K562 (cell line): ENCODE results near the gene TJP3. TPM values are rescaled to one million over a fixed set of nuclear protein-coding genes. Genes with fewer than 3 reads are reported as not detected.

Experiments
- ATAC-seq: fragments of 200-7000 bp; cut with Tn5 transposase; 3 replicates; pipeline ENCODE4 v1.9.1; 2020; ENCODE audit warnings: moderate library complexity
- BruUV-seq: library from RNA; stranded (reverse); fragments of 400-500 nt; replicated peaks from 2 replicates; lab custom pipeline; 2021; lab: Mats Ljungman, UMichigan
- CTCF ChIA-PET: fragments of 300-600 bp; formaldehyde crosslinking; extraction: SDS; loops from one replicate; lab custom pipeline; 2021; ENCODE audit warnings: low intra/inter-chr PET ratio; lab: Yijun Ruan, JAX
- POLR2A ChIA-PET: fragments of 300-600, 350-650 bp; sonication (Branson Sonifier 250); formaldehyde crosslinking; extraction: SDS; loops from one replicate; lab custom pipeline; 2021; ENCODE audit warnings: antibody characterized with exemption, inconsistent platforms; lab: Yijun Ruan, JAX
- DNase-seq, 4 experiments: peaks; one replicate each; pipeline versions ENCODE4 v3.0.0 to v3.0.0-alpha.2; 2011 to 2018; ENCODE audit warnings: low spot score in 3 of 4, mixed read lengths in 3 of 4; ENCODE audit errors: extremely low read depth in 1 of 4
- FAIRE-seq: peaks from 2 replicates; lab custom pipeline; 2011; peaks lifted over from hg19 to GRCh38; lab: Jason Lieb, UNC
- H2AFZ ChIP-seq: 2 replicates; pipeline ENCODE4 v1.6.0; 2011; ENCODE audit warnings: low read depth, low read length, control low read depth, inconsistent platforms
- H3K27ac ChIP-seq: fragments of 200-600 bp; 3 replicates; pipeline ENCODE4 v1.8.0; 2011; ENCODE audit warnings: low read depth, mild to moderate bottlenecking, control low read depth, inconsistent platforms, low read length, moderate library complexity, mixed read lengths; ENCODE audit errors: extremely low read depth
- H3K27me3 ChIP-seq, 2 experiments: fragments of 300-600 bp in 1 of 2; 2 replicates in 1 of 2; 3 replicates in 1 of 2; pipeline versions ENCODE4 v1.6.0 to v1.8.0; 2011; ENCODE audit warnings: inconsistent platforms in 2 of 2, low read length in 2 of 2, mild to moderate bottlenecking in 1 of 2, mixed read lengths in 1 of 2, moderate library complexity in 1 of 2; ENCODE audit not compliant: control insufficient read depth in 2 of 2, insufficient read depth in 2 of 2
- H3K36me3 ChIP-seq: fragments of 300-600 bp; 3 replicates; pipeline ENCODE4 v1.8.0; 2011; ENCODE audit warnings: mild to moderate bottlenecking, low read length, inconsistent platforms; ENCODE audit not compliant: control insufficient read depth, insufficient read depth
- H3K4me1 ChIP-seq, 2 experiments: fragments of 200-600 bp in 1 of 2; replicated peaks in 1 of 2; 2 replicates in 1 of 2; 3 replicates in 1 of 2; pipeline versions ENCODE4 v1.5.1 to v1.8.0; 2011; ENCODE audit warnings: inconsistent platforms in 2 of 2, low read length in 2 of 2, mild to moderate bottlenecking in 1 of 2, mixed read lengths in 1 of 2, moderate library complexity in 1 of 2; ENCODE audit not compliant: control insufficient read depth in 2 of 2, insufficient read depth in 2 of 2
- H3K4me2 ChIP-seq: 2 replicates; pipeline ENCODE4 v1.6.1; 2011; ENCODE audit warnings: low read length, control low read depth, inconsistent platforms, mixed read lengths; ENCODE audit not compliant: insufficient read depth
- H3K4me3 ChIP-seq: fragments of 200-600 bp; sonication (generic), shearing (Covaris generic); 2 replicates; pipeline ENCODE4 v1.5.1; 2016; ENCODE audit warnings: control low read depth, inconsistent platforms
- H3K79me2 ChIP-seq: fragments of 200-600 bp; 3 replicates; pipeline ENCODE4 v1.8.0; 2011; ENCODE audit warnings: low read length, inconsistent platforms; ENCODE audit not compliant: control insufficient read depth, insufficient read depth
- H3K9ac ChIP-seq, 2 experiments: 2 replicates each; pipeline versions ENCODE4 v1.6.0 to v1.6.1; 2011; ENCODE audit warnings: low read depth in 2 of 2, low read length in 2 of 2, control low read depth in 1 of 2, inconsistent platforms in 1 of 2, mild to moderate bottlenecking in 1 of 2, mixed read lengths in 1 of 2; ENCODE audit not compliant: insufficient read depth in 1 of 2
- H3K9me1 ChIP-seq: one replicate; pipeline ENCODE4 v1.6.0; 2011; ENCODE audit warnings: inconsistent platforms, mild to moderate bottlenecking, low read length, moderate library complexity; ENCODE audit not compliant: control insufficient read depth, insufficient read depth
- H3K9me3 ChIP-seq: replicated peaks from 2 replicates; pipeline ENCODE4 v1.5.1; 2011; ENCODE audit warnings: low read depth, low read length, inconsistent platforms; ENCODE audit not compliant: control insufficient read depth, insufficient read depth
- H4K20me1 ChIP-seq: replicated peaks from 2 replicates; pipeline ENCODE4 v1.6.1; 2011; ENCODE audit warnings: low read length, inconsistent platforms, mixed read lengths; ENCODE audit not compliant: control insufficient read depth, insufficient read depth
- CREM ChIP-seq: IDR thresholded peaks from 2 replicates; pipeline ENCODE4 v1.6.1; 2014; ENCODE audit warnings: antibody characterized with exemption, low read depth
- E2F3 ChIP-seq: fragments of 250-450 bp; sonication (Bioruptor Pico); IDR thresholded peaks from 2 replicates; pipeline ENCODE4 v1.4.0; 2020; ENCODE audit warnings: mild to moderate bottlenecking
- JUND ChIP-seq, 2 experiments: IDR thresholded peaks; 2 replicates in 1 of 2; 3 replicates in 1 of 2; pipeline ENCODE4 v1.6.1; 2011; ENCODE audit warnings: borderline replicate concordance in 2 of 2, low read depth in 2 of 2, low read length in 2 of 2, improper control_type of control experiment in 1 of 2, missing biosample characterization in 1 of 2, missing genetic modification characterization in 1 of 2, missing genetic modification reagents in 1 of 2
- NFXL1 ChIP-seq: fragments of 450-650 bp; formaldehyde crosslinking; IDR thresholded peaks from 2 replicates; pipeline ENCODE4 v1.4.0; 2021; ENCODE audit warnings: mild to moderate bottlenecking
- WHSC1 ChIP-seq: IDR thresholded peaks from one replicate; pipeline ENCODE4 v1.6.1; 2012; ENCODE audit warnings: low read length, control low read depth, inconsistent platforms
- ZSCAN29 ChIP-seq: fragments of 450-650 bp; IDR thresholded peaks from 2 replicates; pipeline ENCODE4 v1.6.1; 2017
- WGBS: fragments of 100-300 bp; shearing (Covaris generic); methylation state at CpG from one replicate; pipeline ENCODE4 v1.1.6; 2016; ENCODE audit warnings: low coverage, mixed read lengths; ENCODE audit not compliant: insufficient coverage; ENCODE audit errors: missing lambda C conversion rate; 5-methylcytosine and 5-hydroxymethylcytosine counted together
- in situ Hi-C: fragments of 300-500 bp; cut with MboI; formaldehyde crosslinking; loops from 4 replicates; pipeline ENCODE4 v1.15.0; 2018; ENCODE audit warnings: inconsistent platforms, mixed read lengths
- intact Hi-C: fragments of 100-400 bp; cut with micrococcal nuclease; formaldehyde crosslinking; loops from 2 replicates; pipeline ENCODE4 v1.14.2; 2022
- polyA plus RNA-seq, 8 experiments: library from polyadenylated mRNA; depleted of rRNA in 4 of 8; stranded (reverse) in 5 of 8; unstranded in 3 of 8; fragments of >200 nt; fragmentation: Nextera tagmentation in 2 of 8; fragmentation: Illumina TruSeq in 1 of 8; extraction: Ambion mirVana in 2 of 8; extraction: Trizol in 1 of 8; gene quantifications; 2 replicates each; pipeline versions ENCODE4 v1.2.1 to v1.2.3, GENCODE V29; 2011 to 2014; ENCODE audit warnings: inconsistent platforms in 1 of 8, missing spikeins in 1 of 8
- total RNA-seq, 7 experiments: library from RNA; depleted of rRNA in 6 of 7; stranded (reverse); fragments of >200 nt in 6 of 7; fragmentation: Illumina TruSeq in 2 of 7; extraction: Trizol in 2 of 7; gene quantifications; 2 replicates each; pipeline versions ENCODE4 v1.2.1 to v1.2.3, GENCODE V29; 2011 to 2021; ENCODE audit warnings: low replicate concordance in 1 of 7
- TF ChIP-seq, protein P1 (sequence below): fragments of 450-650 bp; IDR thresholded peaks from 2 replicates; pipeline ENCODE4 v1.6.1; 2016
- TF ChIP-seq, protein P2 (sequence below): fragments of 200-800 bp; sonication (Bioruptor generic); IDR thresholded peaks from 2 replicates; pipeline ENCODE4 v1.6.1; 2017; ENCODE audit warnings: missing genetic modification characterization, missing compliant biosample characterization
- TF ChIP-seq, protein P3 (sequence below): sonication (generic); formaldehyde crosslinking; IDR thresholded peaks from 2 replicates; pipeline ENCODE4 v1.8.1; 2023; ENCODE audit warnings: mild to moderate bottlenecking, missing genetic modification reagents
- TF ChIP-seq, protein P4 (sequence below): fragments of 450-650 bp; IDR thresholded peaks from 2 replicates; pipeline ENCODE4 v1.6.1; 2018; ENCODE audit not compliant: partially characterized antibody

TJP3 gene
- total and polyA plus RNA-seq, 9 of the 15 experiments (the other 6 are each of a cell fraction or from before 2014, with no cell fraction given): 0.11 to 2.4 (median 0.57) TPM; not detected in 1

DNA sequence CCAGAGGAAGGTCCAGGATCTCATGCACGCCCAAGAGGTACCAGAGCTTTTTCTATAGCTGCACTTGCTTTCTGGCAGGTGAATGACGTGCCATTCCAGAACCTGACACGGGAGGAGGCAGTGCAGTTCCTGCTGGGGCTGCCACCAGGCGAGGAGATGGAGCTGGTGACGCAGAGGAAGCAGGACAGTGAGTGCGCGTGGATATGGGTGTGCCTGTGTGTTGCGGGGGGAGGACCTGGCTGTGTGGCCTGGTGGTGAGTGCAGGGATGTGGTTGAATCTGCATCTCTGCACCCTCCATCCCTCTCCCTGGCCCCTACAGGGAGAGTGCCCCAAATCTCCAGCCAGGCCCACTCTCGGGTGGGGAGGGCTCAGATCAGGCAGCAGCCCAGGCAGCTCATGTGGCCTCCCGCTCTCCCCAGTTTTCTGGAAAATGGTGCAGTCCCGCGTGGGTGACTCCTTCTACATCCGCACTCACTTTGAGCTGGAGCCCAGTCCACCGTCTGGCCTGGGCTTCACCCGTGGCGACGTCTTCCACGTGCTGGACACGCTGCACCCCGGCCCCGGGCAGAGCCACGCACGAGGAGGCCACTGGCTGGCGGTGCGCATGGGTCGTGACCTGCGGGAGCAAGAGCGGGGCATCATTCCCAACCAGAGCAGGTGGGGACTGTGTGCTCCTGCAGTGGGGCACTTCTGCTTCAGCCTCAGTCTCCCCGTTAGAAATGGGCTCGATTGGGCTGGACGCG lies 30.5 kb downstream of the TJP3 start:
- intact Hi-C loops (no loop called here), in situ Hi-C loops (no loop called here)
- no peaks in the 10 kb centered on the region for H3K9me1 ChIP-seq
- ATAC-seq (peak; percentile 57; the same call in 2 of the 3 replicates), FAIRE-seq (no peak), DNase-seq (peak in 2 of 4 experiments; percentile 52 to 53)
- POLR2A ChIA-PET: interaction anchor here (0.7 to 1.5 kb wide), 3 partner anchors 11 to 130 kb away, joined by 3 to 5 read pairs (median 4); partner anchors contain the start of genes APBA3 and MRPL54
- peaks cover 0 to 9% of the 10 kb centered on the region in 2 experiments; a peak in 2 of 5 replicates for H3K27me3 ChIP-seq
- H3K27ac ChIP-seq: no peak overlapping the region
- H3K36me3 ChIP-seq: no peaks in the 10 kb centered on the region
- H3K9me3 ChIP-seq: 0 out of 2 replicates have a peak, but pooled peaks cover 4% of the 10 kb centered on the region
- peaks cover 4 to 26% of the 10 kb centered on the region in 2 experiments; a peak in 3 of 5 replicates for H3K4me1 ChIP-seq
- H4K20me1 ChIP-seq: no peaks in the 10 kb centered on the region; the same call in 1 of the 2 replicates
- peak overlapping the region in 1 of 2 experiments; percentile 60; a peak in 2 of 4 replicates for H3K9ac ChIP-seq
- CTCF ChIA-PET: no interaction called here
- BruUV-seq: no TSS peak
- H3K79me2 ChIP-seq: no peaks in the 10 kb centered on the region
- 54% methylated on average over 32 of the region's 32 CpGs for WGBS
- no peak overlapping the region for H3K4me2 ChIP-seq
- no peak overlapping the region for H3K4me3 ChIP-seq
- 0 out of 2 replicates have a peak, but pooled peaks have one; percentile 45 for TF ChIP-seq CREM
- TF ChIP-seq, protein P1, sequence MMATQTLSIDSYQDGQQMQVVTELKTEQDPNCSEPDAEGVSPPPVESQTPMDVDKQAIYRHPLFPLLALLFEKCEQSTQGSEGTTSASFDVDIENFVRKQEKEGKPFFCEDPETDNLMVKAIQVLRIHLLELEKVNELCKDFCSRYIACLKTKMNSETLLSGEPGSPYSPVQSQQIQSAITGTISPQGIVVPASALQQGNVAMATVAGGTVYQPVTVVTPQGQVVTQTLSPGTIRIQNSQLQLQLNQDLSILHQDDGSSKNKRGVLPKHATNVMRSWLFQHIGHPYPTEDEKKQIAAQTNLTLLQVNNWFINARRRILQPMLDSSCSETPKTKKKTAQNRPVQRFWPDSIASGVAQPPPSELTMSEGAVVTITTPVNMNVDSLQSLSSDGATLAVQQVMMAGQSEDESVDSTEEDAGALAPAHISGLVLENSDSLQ: 0 out of 2 replicates have a peak, but pooled peaks have one; percentile 15
- TF ChIP-seq JUND (IDR thresholded peaks at IDR 0.05; ENCODE audit: borderline replicate concordance, low read depth, low read length): no peak
- TF ChIP-seq JUND (tag; IDR thresholded peaks at IDR 0.05; ENCODE audit: borderline replicate concordance, low read depth, low read length): no peak
- TF ChIP-seq, protein P2, sequence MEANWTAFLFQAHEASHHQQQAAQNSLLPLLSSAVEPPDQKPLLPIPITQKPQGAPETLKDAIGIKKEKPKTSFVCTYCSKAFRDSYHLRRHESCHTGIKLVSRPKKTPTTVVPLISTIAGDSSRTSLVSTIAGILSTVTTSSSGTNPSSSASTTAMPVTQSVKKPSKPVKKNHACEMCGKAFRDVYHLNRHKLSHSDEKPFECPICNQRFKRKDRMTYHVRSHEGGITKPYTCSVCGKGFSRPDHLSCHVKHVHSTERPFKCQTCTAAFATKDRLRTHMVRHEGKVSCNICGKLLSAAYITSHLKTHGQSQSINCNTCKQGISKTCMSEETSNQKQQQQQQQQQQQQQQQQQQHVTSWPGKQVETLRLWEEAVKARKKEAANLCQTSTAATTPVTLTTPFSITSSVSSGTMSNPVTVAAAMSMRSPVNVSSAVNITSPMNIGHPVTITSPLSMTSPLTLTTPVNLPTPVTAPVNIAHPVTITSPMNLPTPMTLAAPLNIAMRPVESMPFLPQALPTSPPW (CRISPR knock-in tag): peak; percentile 58; the same call in 1 of the 2 replicates
- TF ChIP-seq E2F3 (CRISPR knock-in tag): no peak
- TF ChIP-seq WHSC1: no peak
- TF ChIP-seq ZSCAN29: no peak
- TF ChIP-seq, protein P3, sequence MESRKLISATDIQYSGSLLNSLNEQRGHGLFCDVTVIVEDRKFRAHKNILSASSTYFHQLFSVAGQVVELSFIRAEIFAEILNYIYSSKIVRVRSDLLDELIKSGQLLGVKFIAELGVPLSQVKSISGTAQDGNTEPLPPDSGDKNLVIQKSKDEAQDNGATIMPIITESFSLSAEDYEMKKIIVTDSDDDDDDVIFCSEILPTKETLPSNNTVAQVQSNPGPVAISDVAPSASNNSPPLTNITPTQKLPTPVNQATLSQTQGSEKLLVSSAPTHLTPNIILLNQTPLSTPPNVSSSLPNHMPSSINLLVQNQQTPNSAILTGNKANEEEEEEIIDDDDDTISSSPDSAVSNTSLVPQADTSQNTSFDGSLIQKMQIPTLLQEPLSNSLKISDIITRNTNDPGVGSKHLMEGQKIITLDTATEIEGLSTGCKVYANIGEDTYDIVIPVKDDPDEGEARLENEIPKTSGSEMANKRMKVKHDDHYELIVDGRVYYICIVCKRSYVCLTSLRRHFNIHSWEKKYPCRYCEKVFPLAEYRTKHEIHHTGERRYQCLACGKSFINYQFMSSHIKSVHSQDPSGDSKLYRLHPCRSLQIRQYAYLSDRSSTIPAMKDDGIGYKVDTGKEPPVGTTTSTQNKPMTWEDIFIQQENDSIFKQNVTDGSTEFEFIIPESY (CRISPR knock-in tag): peak; percentile 45; the same call in 1 of the 2 replicates
- TF ChIP-seq NFXL1 (CRISPR knock-in tag): no peak
- TF ChIP-seq, protein P4, sequence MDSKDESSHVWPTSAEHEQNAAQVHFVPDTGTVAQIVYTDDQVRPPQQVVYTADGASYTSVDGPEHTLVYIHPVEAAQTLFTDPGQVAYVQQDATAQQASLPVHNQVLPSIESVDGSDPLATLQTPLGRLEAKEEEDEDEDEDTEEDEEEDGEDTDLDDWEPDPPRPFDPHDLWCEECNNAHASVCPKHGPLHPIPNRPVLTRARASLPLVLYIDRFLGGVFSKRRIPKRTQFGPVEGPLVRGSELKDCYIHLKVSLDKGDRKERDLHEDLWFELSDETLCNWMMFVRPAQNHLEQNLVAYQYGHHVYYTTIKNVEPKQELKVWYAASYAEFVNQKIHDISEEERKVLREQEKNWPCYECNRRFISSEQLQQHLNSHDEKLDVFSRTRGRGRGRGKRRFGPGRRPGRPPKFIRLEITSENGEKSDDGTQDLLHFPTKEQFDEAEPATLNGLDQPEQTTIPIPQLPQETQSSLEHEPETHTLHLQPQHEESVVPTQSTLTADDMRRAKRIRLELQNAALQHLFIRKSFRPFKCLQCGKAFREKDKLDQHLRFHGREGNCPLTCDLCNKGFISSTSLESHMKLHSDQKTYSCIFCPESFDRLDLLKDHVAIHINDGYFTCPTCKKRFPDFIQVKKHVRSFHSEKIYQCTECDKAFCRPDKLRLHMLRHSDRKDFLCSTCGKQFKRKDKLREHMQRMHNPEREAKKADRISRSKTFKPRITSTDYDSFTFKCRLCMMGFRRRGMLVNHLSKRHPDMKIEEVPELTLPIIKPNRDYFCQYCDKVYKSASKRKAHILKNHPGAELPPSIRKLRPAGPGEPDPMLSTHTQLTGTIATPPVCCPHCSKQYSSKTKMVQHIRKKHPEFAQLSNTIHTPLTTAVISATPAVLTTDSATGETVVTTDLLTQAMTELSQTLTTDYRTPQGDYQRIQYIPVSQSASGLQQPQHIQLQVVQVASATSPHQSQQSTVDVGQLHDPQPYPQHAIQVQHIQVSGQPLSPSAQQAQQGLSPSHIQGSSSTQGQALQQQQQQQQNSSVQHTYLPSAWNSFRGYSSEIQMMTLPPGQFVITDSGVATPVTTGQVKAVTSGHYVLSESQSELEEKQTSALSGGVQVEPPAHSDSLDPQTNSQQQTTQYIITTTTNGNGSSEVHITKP: peak; percentile 89
- TF ChIP-seq, all 486 proteins: peak for 5
- no peak overlapping the region for H2AFZ ChIP-seq
